NT2/D1 (cell line): ENCODE results near the gene NRXN2.

Source experiments
- DNase-seq: peaks from one replicate; pipeline ENCODE4 v3.0.0-alpha.2; 2011; ENCODE audit warnings: low read depth, low spot score
- H3K27me3 ChIP-seq: 2 replicates; pipeline ENCODE4 v1.6.0; 2011; ENCODE audit warnings: mild to moderate bottlenecking; ENCODE audit not compliant: insufficient read length, insufficient read depth
- H3K36me3 ChIP-seq: 2 replicates; pipeline ENCODE4 v1.6.1; 2011; ENCODE audit warnings: mild to moderate bottlenecking, low read length, mixed read lengths; ENCODE audit not compliant: insufficient read depth, insufficient read length
- H3K4me1 ChIP-seq: 2 replicates; pipeline ENCODE4 v1.5.1; 2011; ENCODE audit not compliant: insufficient read depth, insufficient read length
- H3K4me3 ChIP-seq: 2 replicates; pipeline ENCODE4 v1.5.1; 2011; ENCODE audit warnings: low read depth; ENCODE audit not compliant: insufficient read length
- H3K9ac ChIP-seq: 2 replicates; pipeline ENCODE4 v1.6.0; 2011; ENCODE audit warnings: low read depth; ENCODE audit not compliant: insufficient read length
- H3K9me3 ChIP-seq: 2 replicates; pipeline ENCODE4 v1.5.1; 2011; ENCODE audit warnings: mild to moderate bottlenecking, low read length; ENCODE audit not compliant: insufficient read depth
- SUZ12 ChIP-seq: IDR thresholded peaks from 2 replicates; pipeline ENCODE4 v1.6.1; 2011; ENCODE audit not compliant: insufficient read length, insufficient read depth; ENCODE audit errors: extremely low read depth
- YY1 ChIP-seq: IDR thresholded peaks from 2 replicates; pipeline ENCODE4 v1.6.1; 2011; ENCODE audit not compliant: insufficient read length, insufficient read depth
- ZNF274 ChIP-seq: IDR thresholded peaks from 2 replicates; pipeline ENCODE4 v1.6.1; 2011; ENCODE audit warnings: mild to moderate bottlenecking, low read depth, low read length

Gene NRXN2

DNA sequence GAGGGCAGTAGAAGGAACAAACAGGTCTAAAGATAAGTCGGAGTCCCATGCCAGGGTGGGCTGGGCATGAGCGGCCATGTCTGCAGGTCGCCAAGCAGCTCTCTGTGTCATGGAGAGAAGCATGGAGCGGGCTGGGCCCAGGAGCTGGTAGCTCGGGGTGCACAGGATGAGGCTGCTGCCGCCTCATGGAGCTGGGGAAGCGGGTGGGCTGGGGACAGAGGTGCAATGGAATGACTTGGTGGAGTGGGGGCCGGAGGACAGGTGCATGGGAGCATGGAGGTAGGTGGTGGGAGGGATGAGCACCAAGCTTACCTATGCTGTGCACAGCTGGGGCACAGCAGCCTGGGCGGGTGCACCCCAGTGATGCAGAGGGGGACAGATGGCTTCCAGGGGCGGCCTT, 3.6 kb downstream of the NRXN2 start:
- H3K9me3 ChIP-seq = no peaks in the 10 kb centered on the region
- no peaks in the 10 kb centered on the region for H3K36me3 ChIP-seq
- peaks cover 63% of the 10 kb centered on the region for H3K27me3 ChIP-seq
- TF ChIP-seq YY1 (no peak), SUZ12 (no peak), ZNF274 (no peak)
- H3K4me3 ChIP-seq = no peak overlapping the region
- DNase-seq = no peak
- H3K9ac ChIP-seq = no peak overlapping the region
- H3K4me1 ChIP-seq = peaks cover 19% of the 10 kb centered on the region

DNA sequence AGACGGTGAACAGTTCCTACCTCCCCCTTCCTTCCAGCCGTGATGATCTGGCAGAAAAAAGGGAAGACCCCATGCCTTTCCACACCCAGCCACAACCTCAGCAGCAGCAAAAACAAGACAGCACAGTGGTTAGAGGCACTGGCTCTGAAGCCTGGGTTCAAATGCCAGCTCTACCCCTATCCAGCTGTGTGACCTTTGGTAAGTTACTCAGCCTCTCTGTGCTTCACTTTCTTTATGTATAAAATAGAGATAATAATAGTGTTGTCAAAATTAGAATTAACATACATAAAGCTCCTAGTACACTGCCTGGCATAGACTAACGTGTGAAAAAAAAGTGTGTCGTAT, 4.2 kb downstream of the NRXN2 start:
- peaks cover 12% of the 10 kb centered on the region for H3K4me1 ChIP-seq
- no peaks in the 10 kb centered on the region for H3K9me3 ChIP-seq
- TF ChIP-seq SUZ12 = no peak
- TF ChIP-seq YY1 = no peak
- no peak for TF ChIP-seq ZNF274
- no peak overlapping the region for H3K4me3 ChIP-seq
- peaks cover 67% of the 10 kb centered on the region for H3K27me3 ChIP-seq
- H3K36me3 ChIP-seq = no peaks in the 10 kb centered on the region
- no peak for DNase-seq
- H3K9ac ChIP-seq = no peak overlapping the region

DNA sequence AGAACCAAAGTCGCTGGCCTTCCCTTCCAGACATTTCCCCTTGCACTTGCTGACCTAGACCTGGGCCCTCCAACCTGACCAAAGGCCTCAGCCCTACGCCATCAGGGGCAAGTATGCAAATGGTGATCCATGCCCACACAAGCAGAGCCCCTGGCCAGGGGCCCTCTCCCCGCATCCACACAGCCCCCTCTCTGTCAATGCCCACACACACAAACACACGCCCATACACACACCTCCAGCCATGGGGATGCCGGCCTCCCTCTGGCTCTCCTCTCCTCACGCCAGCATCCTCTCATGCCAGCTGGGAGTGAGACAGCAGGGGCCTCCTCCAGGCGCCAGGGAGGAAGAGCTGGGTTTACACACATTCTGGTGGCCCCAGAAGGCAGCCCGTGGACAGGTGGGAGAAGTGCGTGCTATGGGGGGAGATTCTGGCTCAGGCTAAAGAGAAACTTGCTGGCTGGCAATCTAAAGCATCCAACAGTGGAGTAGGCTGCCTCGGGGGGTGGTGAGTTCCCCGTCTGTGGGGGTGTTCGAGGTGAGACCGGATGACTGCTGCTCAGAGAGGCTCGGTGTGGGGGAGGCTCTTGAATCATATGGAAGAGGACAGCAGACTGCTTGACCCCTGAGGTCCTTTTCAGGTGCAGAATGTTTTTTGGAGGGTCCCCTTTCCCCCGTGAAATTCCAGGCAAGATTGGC, 4.8 kb downstream of the NRXN2 start:
- H3K4me3 ChIP-seq = no peak overlapping the region
- H3K9ac ChIP-seq = no peak overlapping the region
- DNase-seq = no peak
- no peaks in the 10 kb centered on the region for H3K9me3 ChIP-seq
- peaks cover 70% of the 10 kb centered on the region for H3K27me3 ChIP-seq
- no peak for TF ChIP-seq ZNF274
- no peak for TF ChIP-seq SUZ12
- TF ChIP-seq YY1 = no peak
- H3K36me3 ChIP-seq = no peaks in the 10 kb centered on the region
- peaks cover 12% of the 10 kb centered on the region for H3K4me1 ChIP-seq

DNA sequence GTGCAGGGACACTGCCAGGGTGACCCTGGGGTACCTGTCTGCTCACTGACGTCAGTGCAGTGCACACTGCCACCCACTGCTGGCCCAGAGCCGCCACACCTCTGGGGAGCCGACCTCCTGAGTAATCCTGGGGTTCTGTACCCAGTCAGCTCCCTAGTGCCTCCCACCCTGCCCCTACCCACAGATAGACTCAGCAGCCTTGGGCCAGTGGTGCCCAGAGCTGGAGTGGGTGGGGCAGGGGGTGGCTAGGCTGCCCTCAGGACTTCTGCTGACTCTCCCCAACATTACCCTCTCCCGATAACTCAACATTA, 5.8 kb downstream of the NRXN2 start:
- Histone ChIP-seq H3K4me3 (no peak overlapping the region), H3K9me3 (no peaks in the 10 kb centered on the region), H3K36me3 (no peaks in the 10 kb centered on the region), H3K27me3 (peaks cover 75% of the 10 kb centered on the region), H3K4me1 (peaks cover 14% of the 10 kb centered on the region), H3K9ac (no peak overlapping the region)
- no peak for DNase-seq
- no peak for TF ChIP-seq SUZ12
- no peak for TF ChIP-seq ZNF274
- TF ChIP-seq YY1 = no peak

DNA sequence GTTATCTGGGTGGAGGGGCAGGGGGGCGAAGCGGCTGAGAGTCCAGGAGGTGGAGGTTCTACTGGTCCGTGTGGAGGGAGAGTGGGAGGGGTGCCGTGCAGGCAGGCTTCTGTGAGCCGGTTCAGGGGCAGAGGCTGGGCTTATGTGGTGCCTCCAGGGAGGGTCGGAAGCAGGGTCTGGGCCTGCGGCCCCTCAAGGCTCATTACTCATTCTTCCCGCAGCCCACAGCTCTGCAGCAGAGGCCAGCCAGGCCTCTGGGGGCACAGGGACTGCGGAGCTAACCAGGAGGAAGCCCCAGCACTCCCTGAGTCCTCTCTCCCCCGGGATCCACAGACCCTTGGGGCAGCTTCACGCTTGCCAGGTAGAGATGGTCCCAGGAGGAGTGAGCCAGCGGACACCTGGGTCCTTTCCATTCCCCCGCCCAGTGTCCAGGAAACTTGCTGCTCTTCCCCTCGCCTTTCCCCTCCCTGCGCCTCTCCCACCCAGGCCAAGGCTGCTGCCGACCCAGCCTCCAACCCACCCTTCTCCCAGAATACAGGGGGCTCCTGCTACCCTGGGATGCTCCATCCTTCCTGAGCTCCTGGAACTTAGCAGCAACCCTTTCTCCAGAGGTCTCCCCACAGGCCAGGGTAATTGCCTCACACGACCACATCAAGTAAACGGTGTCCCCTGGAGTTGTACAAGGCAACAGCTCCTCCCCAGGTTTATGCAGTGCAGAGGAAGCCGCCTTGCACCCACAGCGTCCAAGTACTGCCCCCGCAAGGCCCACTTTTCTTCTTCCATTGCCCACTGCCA, 6.3 kb downstream of the NRXN2 start:
- DNase-seq = no peak
- Histone ChIP-seq H3K9me3 (no peaks in the 10 kb centered on the region), H3K36me3 (no peaks in the 10 kb centered on the region), H3K4me3 (no peak overlapping the region), H3K27me3 (peaks cover 75% of the 10 kb centered on the region), H3K4me1 (peaks cover 17% of the 10 kb centered on the region), H3K9ac (peak overlapping the region; percentile 24)
- TF ChIP-seq SUZ12 (no peak), YY1 (no peak)

DNA sequence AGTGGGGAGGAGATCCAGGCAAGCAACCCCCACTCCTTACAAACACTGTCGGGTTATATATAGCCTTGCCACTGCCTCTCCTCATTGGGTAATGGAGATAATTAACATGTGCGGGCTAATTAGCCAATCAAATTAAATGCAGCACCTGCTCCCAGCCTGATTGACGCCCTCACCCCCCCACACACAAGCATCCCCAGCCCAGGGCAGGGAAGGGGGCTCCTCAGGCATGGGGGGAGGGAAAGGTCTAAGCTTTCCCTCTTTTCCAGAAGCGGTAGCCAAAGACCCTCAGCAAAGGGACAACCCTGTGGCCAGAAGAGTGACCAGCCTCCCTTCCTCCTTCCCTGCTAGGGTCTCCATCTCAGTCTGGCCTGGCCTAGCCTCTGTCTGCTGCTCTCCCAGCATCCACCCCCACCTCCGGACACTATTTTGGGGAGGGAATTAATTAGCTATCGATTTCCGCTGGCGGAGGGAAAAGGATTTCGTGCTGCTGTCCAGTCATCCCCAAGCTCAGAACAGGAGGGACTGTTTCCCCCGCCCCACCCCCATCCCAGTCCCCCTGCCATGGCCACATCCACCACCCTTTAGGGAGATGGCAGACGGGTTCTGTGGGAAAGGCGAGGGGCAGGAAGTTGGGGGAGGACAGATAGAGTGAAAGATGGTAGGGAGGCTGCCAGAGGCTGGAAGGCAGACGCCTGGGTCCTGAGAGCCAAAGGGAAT, 7.1 kb downstream of the NRXN2 start:
- no peak overlapping the region for H3K4me3 ChIP-seq
- H3K9ac ChIP-seq = no peak overlapping the region
- H3K9me3 ChIP-seq = no peaks in the 10 kb centered on the region
- no peak for DNase-seq
- peaks cover 20% of the 10 kb centered on the region for H3K4me1 ChIP-seq
- no peak for TF ChIP-seq SUZ12
- TF ChIP-seq ZNF274 = no peak
- TF ChIP-seq YY1 = no peak
- H3K36me3 ChIP-seq = no peaks in the 10 kb centered on the region
- peaks cover 71% of the 10 kb centered on the region for H3K27me3 ChIP-seq

DNA sequence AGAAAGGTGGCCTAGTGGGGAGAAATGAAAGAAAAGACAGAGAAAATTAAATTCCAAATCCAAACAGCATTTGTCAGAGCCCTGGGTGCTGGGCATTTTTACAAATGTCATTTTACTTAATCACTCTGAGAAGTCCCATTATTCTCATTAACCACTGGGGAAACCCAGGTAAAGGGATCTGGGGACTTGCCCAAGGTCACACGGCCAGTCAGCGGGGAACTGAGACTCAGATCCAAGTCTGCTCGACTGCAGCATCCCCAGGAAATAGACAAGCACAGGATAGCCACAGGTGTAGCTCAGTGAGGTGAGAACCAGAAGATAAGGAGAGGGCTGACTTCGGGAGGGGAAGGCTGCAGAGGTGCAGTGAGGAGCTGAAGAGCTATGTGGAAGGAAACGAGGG, 7.9 kb downstream of the NRXN2 start:
- Histone ChIP-seq H3K27me3 (peaks cover 63% of the 10 kb centered on the region), H3K4me1 (peaks cover 25% of the 10 kb centered on the region), H3K9ac (no peak overlapping the region), H3K4me3 (no peak overlapping the region), H3K36me3 (no peaks in the 10 kb centered on the region), H3K9me3 (no peaks in the 10 kb centered on the region)
- TF ChIP-seq SUZ12 (no peak), YY1 (no peak), ZNF274 (no peak)
- no peak for DNase-seq
